PC-9 (cell line): Measurements from ENCODE around the gene OBP2A.

ENCODE experiments used
- EZH2 ChIP-seq: fragments of 200-600 bp; sonication (generic); IDR thresholded peaks from 2 replicates; pipeline ENCODE4 v1.8.0; 2017; ENCODE audit warnings: antibody characterized with exemption, low read depth
- TF ChIP-seq, protein P1 (sequence below): fragments of 200-600 bp; sonication (generic); conservative IDR thresholded peaks from 2 replicates; pipeline ENCODE4 v1.6.1; 2017; ENCODE audit warnings: mixed run types, antibody characterized with exemption, mild to moderate bottlenecking, moderate library complexity

DNA sequence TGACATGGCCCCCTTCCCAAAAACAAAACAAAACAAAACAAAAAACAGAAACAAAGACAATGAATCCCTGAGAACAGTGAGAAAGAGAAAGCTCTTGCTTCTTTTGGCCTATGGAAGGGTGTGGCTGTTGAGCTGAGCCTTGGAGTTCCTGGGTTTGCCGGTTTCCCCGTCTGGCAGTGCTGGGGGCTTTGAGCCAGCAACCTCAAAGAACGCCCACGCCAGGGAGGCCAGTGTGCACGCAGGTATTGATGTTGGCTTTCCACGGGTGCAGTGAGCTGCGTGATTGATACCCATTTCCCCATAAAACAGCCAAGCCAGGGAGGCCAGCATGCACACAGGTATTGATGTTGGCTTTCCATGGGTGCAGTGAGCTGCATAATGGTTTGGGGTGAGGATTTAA lies 33.0 kb upstream of the OBP2A start:
- TF ChIP-seq, protein P1, sequence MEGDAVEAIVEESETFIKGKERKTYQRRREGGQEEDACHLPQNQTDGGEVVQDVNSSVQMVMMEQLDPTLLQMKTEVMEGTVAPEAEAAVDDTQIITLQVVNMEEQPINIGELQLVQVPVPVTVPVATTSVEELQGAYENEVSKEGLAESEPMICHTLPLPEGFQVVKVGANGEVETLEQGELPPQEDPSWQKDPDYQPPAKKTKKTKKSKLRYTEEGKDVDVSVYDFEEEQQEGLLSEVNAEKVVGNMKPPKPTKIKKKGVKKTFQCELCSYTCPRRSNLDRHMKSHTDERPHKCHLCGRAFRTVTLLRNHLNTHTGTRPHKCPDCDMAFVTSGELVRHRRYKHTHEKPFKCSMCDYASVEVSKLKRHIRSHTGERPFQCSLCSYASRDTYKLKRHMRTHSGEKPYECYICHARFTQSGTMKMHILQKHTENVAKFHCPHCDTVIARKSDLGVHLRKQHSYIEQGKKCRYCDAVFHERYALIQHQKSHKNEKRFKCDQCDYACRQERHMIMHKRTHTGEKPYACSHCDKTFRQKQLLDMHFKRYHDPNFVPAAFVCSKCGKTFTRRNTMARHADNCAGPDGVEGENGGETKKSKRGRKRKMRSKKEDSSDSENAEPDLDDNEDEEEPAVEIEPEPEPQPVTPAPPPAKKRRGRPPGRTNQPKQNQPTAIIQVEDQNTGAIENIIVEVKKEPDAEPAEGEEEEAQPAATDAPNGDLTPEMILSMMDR: no peak
- TF ChIP-seq EZH2: no peak
